ENCODE measurements around the gene PPP1R3F. TPM values are rescaled to one million over a fixed set of nuclear protein-coding genes. Genes with fewer than 3 reads are reported as not detected.

PPP1R3F gene
- total RNA-seq, 2 donors from 2014 or later: 3.9 to 24.9 TPM

DNA sequence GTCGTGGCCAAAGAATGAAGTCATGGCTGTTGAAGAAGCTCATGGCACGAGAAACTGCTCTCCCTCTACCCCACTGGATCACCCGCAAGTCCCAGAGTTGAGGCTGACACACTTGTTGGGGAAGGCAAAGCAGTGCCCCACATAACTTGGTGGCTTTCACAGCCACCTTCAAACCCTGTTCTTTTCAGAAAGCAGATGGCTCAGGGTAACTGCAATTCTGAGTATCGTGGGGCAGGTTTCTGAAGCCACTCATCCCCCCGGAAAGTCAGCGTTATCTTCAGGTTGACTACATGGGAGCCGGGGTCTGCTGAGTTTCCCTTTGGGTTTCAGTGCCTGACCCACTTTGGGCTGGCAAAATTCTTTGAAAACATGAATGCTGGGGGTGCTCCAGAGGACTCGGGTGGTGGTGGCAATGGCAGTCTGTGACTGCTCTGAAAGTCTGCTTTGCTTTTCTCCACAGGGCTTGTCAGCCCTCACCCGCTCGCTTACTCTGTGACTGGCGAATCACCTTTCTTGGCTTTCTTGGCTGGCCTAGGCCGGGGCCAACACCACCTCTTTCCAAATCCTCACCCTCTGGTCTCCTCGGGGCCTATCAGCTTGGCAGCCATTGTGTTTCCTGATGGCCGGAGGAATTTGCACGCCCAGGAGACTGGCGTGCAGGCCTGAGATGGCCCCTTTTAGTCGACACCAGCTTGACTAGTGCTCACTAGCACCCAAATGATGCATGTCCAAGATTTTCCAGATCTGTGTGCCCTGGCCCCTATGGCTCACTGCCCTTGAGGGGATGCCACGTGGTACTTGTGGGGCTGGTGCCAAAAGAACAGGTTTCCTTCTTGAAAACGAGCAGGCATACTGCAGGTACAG, 7.3 kb downstream of the PPP1R3F start:
- no peaks in the 10 kb centered on the region for H3K36me3 ChIP-seq
- no peaks in the 10 kb centered on the region for H3K9me3 ChIP-seq
- no peak overlapping the region for H3K4me3 ChIP-seq
- intact Hi-C loops (cut with DNase I): no loop called here
- no peak for DNase-seq (ENCODE audit: low spot score)
- H3K27ac ChIP-seq: no peak overlapping the region
- 64% methylated on average over 11 of the region's 19 CpGs for WGBS
- H3K4me1 ChIP-seq (replicated peaks): no peaks in the 10 kb centered on the region
- no peak for TF ChIP-seq POLR2A (IDR thresholded peaks at IDR 0.05)
- TF ChIP-seq, protein P1, sequence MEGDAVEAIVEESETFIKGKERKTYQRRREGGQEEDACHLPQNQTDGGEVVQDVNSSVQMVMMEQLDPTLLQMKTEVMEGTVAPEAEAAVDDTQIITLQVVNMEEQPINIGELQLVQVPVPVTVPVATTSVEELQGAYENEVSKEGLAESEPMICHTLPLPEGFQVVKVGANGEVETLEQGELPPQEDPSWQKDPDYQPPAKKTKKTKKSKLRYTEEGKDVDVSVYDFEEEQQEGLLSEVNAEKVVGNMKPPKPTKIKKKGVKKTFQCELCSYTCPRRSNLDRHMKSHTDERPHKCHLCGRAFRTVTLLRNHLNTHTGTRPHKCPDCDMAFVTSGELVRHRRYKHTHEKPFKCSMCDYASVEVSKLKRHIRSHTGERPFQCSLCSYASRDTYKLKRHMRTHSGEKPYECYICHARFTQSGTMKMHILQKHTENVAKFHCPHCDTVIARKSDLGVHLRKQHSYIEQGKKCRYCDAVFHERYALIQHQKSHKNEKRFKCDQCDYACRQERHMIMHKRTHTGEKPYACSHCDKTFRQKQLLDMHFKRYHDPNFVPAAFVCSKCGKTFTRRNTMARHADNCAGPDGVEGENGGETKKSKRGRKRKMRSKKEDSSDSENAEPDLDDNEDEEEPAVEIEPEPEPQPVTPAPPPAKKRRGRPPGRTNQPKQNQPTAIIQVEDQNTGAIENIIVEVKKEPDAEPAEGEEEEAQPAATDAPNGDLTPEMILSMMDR (IDR thresholded peaks at IDR 0.05): no peak
- TF ChIP-seq POLR2AphosphoS5 (IDR thresholded peaks at IDR 0.05): no peak
- no peaks in the 10 kb centered on the region for H3K27me3 ChIP-seq (replicated peaks; ENCODE audit: insufficient read depth)

DNA sequence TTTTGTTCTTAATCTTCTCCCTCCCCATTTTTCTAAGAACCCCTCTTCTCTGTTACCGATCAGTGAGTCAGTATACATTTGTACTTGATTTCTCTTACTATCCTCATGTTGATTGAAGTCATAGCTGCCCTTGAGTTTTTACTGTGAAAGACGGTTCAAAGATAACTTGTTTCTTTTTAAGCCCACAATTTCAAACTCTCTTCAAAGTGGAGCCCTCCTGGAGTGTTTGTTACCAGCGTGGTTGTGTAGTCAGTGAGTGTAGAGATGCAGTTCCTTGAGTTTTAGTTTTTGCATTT, 7.9 kb downstream of the PPP1R3F start:
- TF ChIP-seq POLR2AphosphoS5 (IDR thresholded peaks at IDR 0.05): no peak
- no peak for TF ChIP-seq POLR2A (IDR thresholded peaks at IDR 0.05)
- TF ChIP-seq, protein P1 (IDR thresholded peaks at IDR 0.05): no peak
- Histone ChIP-seq H3K4me1 (replicated peaks) (no peaks in the 10 kb centered on the region), H3K27me3 (replicated peaks; ENCODE audit: insufficient read depth) (no peaks in the 10 kb centered on the region), H3K4me3 (no peak overlapping the region), H3K27ac (no peak overlapping the region), H3K9me3 (no peaks in the 10 kb centered on the region), H3K36me3 (no peaks in the 10 kb centered on the region)
- DNase-seq (ENCODE audit: low spot score): no peak
- WGBS: 73% methylated on average over 3 of the region's 3 CpGs
- intact Hi-C loops (cut with DNase I): no loop called here

DNA sequence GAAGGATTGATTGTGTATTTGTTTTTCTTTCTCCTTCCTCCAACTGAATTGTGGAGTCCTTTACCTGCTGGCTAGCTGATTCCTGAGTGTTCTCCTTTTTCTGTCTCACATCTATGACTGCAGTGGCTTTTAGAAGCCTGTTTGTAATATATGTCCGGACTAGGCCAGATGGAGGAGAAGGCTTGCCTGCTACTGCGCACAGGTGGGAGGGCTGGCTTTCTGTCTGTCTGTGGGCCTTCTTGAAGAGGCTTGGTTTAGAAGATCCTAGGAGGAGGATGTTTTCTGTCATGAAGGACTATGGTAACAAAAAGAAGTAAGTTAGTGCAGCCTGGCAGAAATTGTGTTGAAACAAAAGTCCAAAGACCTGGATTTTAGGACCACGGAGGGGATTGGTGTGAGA, 8.5 kb downstream of the PPP1R3F start:
- intact Hi-C loops (cut with DNase I): no loop called here
- no peaks in the 10 kb centered on the region for H3K36me3 ChIP-seq
- no peaks in the 10 kb centered on the region for H3K4me1 ChIP-seq (replicated peaks)
- no peak overlapping the region for H3K4me3 ChIP-seq
- TF ChIP-seq POLR2AphosphoS5 (IDR thresholded peaks at IDR 0.05): no peak
- TF ChIP-seq POLR2A (IDR thresholded peaks at IDR 0.05): no peak
- TF ChIP-seq, protein P1 (IDR thresholded peaks at IDR 0.05): no peak
- H3K9me3 ChIP-seq: no peaks in the 10 kb centered on the region
- H3K27me3 ChIP-seq (replicated peaks; ENCODE audit: insufficient read depth): no peaks in the 10 kb centered on the region
- WGBS: 82% methylated on average over 3 of the region's 3 CpGs
- DNase-seq (ENCODE audit: low spot score): no peak
- no peak overlapping the region for H3K27ac ChIP-seq

DNA sequence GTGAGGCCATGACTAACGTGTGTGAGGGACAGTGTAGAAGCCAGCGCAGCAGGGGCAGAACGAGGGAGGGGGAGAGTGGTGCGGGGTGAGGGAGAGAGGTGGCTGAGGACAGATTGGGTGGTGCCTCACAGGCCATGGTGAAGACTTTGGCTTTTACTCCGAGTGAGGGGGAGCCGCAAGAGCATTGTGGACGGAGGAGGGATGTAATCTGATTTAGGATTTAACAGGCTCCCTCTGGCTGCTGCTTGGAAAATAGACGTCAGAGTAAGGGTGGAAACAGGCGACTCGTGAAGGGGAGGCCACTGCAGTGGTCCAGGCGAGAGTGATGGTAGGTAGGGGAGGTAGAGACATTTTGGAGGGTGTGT, 13.0 kb downstream of the PPP1R3F start:
- Histone ChIP-seq H3K4me3 (no peak overlapping the region), H3K36me3 (no peaks in the 10 kb centered on the region), H3K27ac (no peak overlapping the region), H3K4me1 (replicated peaks) (no peaks in the 10 kb centered on the region), H3K9me3 (no peaks in the 10 kb centered on the region), H3K27me3 (replicated peaks; ENCODE audit: insufficient read depth) (no peaks in the 10 kb centered on the region)
- DNase-seq (ENCODE audit: low spot score): no peak
- 26% methylated on average over 11 of the region's 11 CpGs for WGBS
- TF ChIP-seq POLR2A (IDR thresholded peaks at IDR 0.05) (no peak), POLR2AphosphoS5 (IDR thresholded peaks at IDR 0.05) (peak; percentile 11)
- TF ChIP-seq, protein P1 (IDR thresholded peaks at IDR 0.05): peak in 1 of 4 experiments; percentile 29
- intact Hi-C loops (cut with DNase I): loop anchor here (10.0 kb wide), 2 partner anchors 472 to 562 kb away; no protein-coding TSS in a partner anchor

DNA sequence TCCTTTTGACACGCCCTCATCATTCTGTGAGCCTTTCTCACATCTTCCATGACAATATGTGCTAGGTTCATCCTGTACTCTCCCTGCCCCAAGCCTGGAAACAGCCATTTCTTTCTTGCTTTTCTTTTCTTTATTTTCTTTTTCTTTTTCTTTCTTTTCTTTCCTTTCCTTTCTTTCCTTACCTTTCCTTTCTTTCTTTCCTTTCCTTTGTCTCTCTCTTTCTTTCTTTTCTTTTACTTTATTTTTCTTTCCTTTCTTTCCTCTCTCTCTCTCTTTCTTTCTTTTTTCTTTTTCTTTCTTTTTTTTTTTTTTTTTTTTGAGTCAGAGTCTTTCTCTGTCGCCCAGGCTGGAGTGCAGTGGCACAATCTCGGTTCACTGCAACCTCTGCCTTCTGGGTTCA, 14.6 kb downstream of the PPP1R3F start:
- no peak for TF ChIP-seq POLR2A (IDR thresholded peaks at IDR 0.05)
- no peaks in the 10 kb centered on the region for H3K27me3 ChIP-seq (replicated peaks; ENCODE audit: insufficient read depth)
- intact Hi-C loops (cut with DNase I): loop anchor here (10.0 kb wide), 2 partner anchors 471 to 561 kb away; no protein-coding TSS in a partner anchor

More for the DNA sequence above, 14.6 kb downstream of the PPP1R3F start:
- no peak overlapping the region for H3K27ac ChIP-seq
- H3K36me3 ChIP-seq: no peaks in the 10 kb centered on the region
- H3K4me3 ChIP-seq: no peak overlapping the region
- H3K9me3 ChIP-seq: no peaks in the 10 kb centered on the region
- H3K4me1 ChIP-seq (replicated peaks): no peaks in the 10 kb centered on the region
- DNase-seq (ENCODE audit: low spot score): no peak
- 88% methylated on average over 2 of the region's 3 CpGs for WGBS

All from prostate gland (tissue), 2 donors.